Measurements from ENCODE around the gene AKR1D1. TPM values are rescaled to one million over a fixed set of nuclear protein-coding genes. Genes with fewer than 3 reads are reported as not detected.
A peak's percentile ranks its signal among the peaks of the same experiment; 100 is the strongest.

The AKR1D1 gene
- total and polyA plus RNA-seq, 2 of the 13 experiments (the other 11 are each of a cell fraction or from before 2014, with no cell fraction given): 6.9 to 37.0 TPM

- TF ChIP-seq FOXP1 (IDR thresholded peaks at IDR 0.05): no peak
- no peak for TF ChIP-seq FOXP1 (CRISPR knock-in tag; IDR thresholded peaks at IDR 0.05)
- TF ChIP-seq RARG (CRISPR knock-in tag; IDR thresholded peaks at IDR 0.05; ENCODE audit: low read depth): no peak
- no peak for TF ChIP-seq HMGA1 (CRISPR knock-in tag; conservative IDR thresholded peaks at IDR 0.05)
- no peak for TF ChIP-seq CREBL2 (CRISPR knock-in tag; IDR thresholded peaks at IDR 0.05; ENCODE audit: borderline replicate concordance)
- no peak for TF ChIP-seq ZUFSP (CRISPR knock-in tag; IDR thresholded peaks at IDR 0.05; ENCODE audit: borderline replicate concordance)
- no peak for TF ChIP-seq PAX8 (CRISPR knock-in tag; IDR thresholded peaks at IDR 0.05; ENCODE audit: borderline replicate concordance)
- TF ChIP-seq ZNF317 (CRISPR knock-in tag; IDR thresholded peaks at IDR 0.05): no peak
- TF ChIP-seq SP140L (CRISPR knock-in tag; IDR thresholded peaks at IDR 0.05; ENCODE audit: borderline replicate concordance): no peak
- TF ChIP-seq HOMEZ (CRISPR knock-in tag; IDR thresholded peaks at IDR 0.05; ENCODE audit: low read depth): peak; percentile 76
- no peak for TF ChIP-seq KLF13 (CRISPR knock-in tag; IDR thresholded peaks at IDR 0.05)
- TF ChIP-seq TERF1 (CRISPR knock-in tag; IDR thresholded peaks at IDR 0.05): no peak
- TF ChIP-seq ZNF572 (CRISPR knock-in tag; IDR thresholded peaks at IDR 0.05): no peak
- no peak for TF ChIP-seq AFF4 (CRISPR knock-in tag; IDR thresholded peaks at IDR 0.05)
- no peak for TF ChIP-seq ZFP37 (CRISPR knock-in tag; IDR thresholded peaks at IDR 0.05; ENCODE audit: borderline replicate concordance)
- TF ChIP-seq ZNF788 (CRISPR knock-in tag; IDR thresholded peaks at IDR 0.05; ENCODE audit: borderline replicate concordance): peak; percentile 49; the same call in 1 of the 2 replicates
- TF ChIP-seq NR2F6 (IDR thresholded peaks at IDR 0.05): 0 out of 2 replicates have a peak, but pooled peaks have one; percentile 20
- TF ChIP-seq NR2F6 (CRISPR knock-in tag; IDR thresholded peaks at IDR 0.05): peak; percentile 49; the same call in 1 of the 2 replicates
- TF ChIP-seq HNF1B (CRISPR knock-in tag; IDR thresholded peaks at IDR 0.05): peak; percentile 77
- no peak for TF ChIP-seq ZNF816 (CRISPR knock-in tag; IDR thresholded peaks at IDR 0.05; ENCODE audit: borderline replicate concordance)
- TF ChIP-seq ZNF576 (CRISPR knock-in tag; IDR thresholded peaks at IDR 0.05): no peak
Observed at GRCh38 chr7:138161600-138162081, 85.4 kb downstream of the AKR1D1 start (continued).

All from HepG2 (cell line).